HCT116 (cell line): Measurements from ENCODE around the gene FAM229B. TPM values are rescaled to one million over a fixed set of nuclear protein-coding genes. Genes with fewer than 3 reads are reported as not detected.

Source experiments
- ATAC-seq: fragments of 200-7000 bp; cut with Tn5 transposase; 2 replicates; pipeline ENCODE4 v1.9.1; 2020; ENCODE audit warnings: mild to moderate bottlenecking, moderate library complexity
- BruUV-seq: library from RNA; stranded (reverse); fragments of 400-500 nt; replicated peaks from 2 replicates; lab custom pipeline; 2021; lab: Mats Ljungman, UMichigan
- CTCF ChIA-PET: fragments of 300-600 bp; sonication (Branson Sonifier 250); formaldehyde crosslinking; loops from one replicate; lab custom pipeline; 2021; ENCODE audit warnings: antibody characterized with exemption; lab: Charles Lee
- POLR2A ChIA-PET: fragments of 300-600, 350-600 bp; sonication (Branson Sonifier 250); formaldehyde crosslinking; loops from one replicate; lab custom pipeline; 2021; ENCODE audit warnings: antibody characterized with exemption; lab: Charles Lee
- RAD21 ChIA-PET, 2 experiments: fragments of 300-600 bp; sonication (Branson Sonifier 250); formaldehyde crosslinking; loops; one replicate each; lab custom pipeline; 2023; ENCODE audit warnings: low total read pairs in 2 of 2; ENCODE audit not compliant: uncharacterized antibody in 2 of 2, unreplicated experiment in 2 of 2, low non-redundant PET in 1 of 2; lab: Charles Lee
- DNase-seq: peaks from one replicate; pipeline ENCODE4 v3.0.0-alpha.2; 2010; ENCODE audit warnings: low read depth, low spot score
- H2AFZ ChIP-seq: fragments of 200-600 bp; shearing (Covaris generic), sonication (generic); 2 replicates; pipeline ENCODE4 v1.6.1; 2017; ENCODE audit warnings: low read depth, mixed run types, mixed read lengths, antibody characterized with exemption, low read length; ENCODE audit not compliant: poor library complexity, severe bottlenecking
- H3K27ac ChIP-seq: 2 replicates; pipeline ENCODE4 v1.5.1; 2012; ENCODE audit warnings: low read depth, low read length
- H3K27me3 ChIP-seq: fragments of 200-600 bp; sonication (generic); 2 replicates; pipeline ENCODE4 v1.6.1; 2016; ENCODE audit warnings: mixed run types, low read length, mixed read lengths; ENCODE audit not compliant: insufficient read depth
- H3K36me3 ChIP-seq, 2 experiments: fragments of 200-500 bp in 1 of 2; fragments of 200-600 bp in 1 of 2; sonication (Bioruptor generic) in 1 of 2; sonication (generic) in 1 of 2; 2 replicates each; pipeline versions ENCODE4 v1.5.1 to v1.6.1; 2014 to 2016; ENCODE audit warnings: low read length in 2 of 2, inconsistent platforms in 1 of 2, mixed read lengths in 1 of 2, mixed run types in 1 of 2; ENCODE audit not compliant: insufficient read depth in 2 of 2, control insufficient read depth in 1 of 2
- H3K4me1 ChIP-seq, 2 experiments: fragments of 200-600 bp in 1 of 2; sonication (generic) in 1 of 2; 2 replicates each; pipeline versions ENCODE4 v1.5.1 to v1.6.1; 2012 to 2017; ENCODE audit warnings: low read length in 2 of 2, inconsistent platforms in 1 of 2, mild to moderate bottlenecking in 1 of 2, mixed read lengths in 1 of 2, mixed run types in 1 of 2, moderate library complexity in 1 of 2; ENCODE audit not compliant: insufficient read depth in 2 of 2, control insufficient read depth in 1 of 2
- H3K4me2 ChIP-seq: fragments of 200-600 bp; sonication (generic); 2 replicates; pipeline ENCODE4 v1.6.1; 2017; ENCODE audit warnings: mixed run types, low read length, mixed read lengths
- H3K4me3 ChIP-seq, 2 experiments: fragments of 200-600 bp in 1 of 2; sonication (generic) in 1 of 2; replicated peaks in 1 of 2; 2 replicates each; pipeline ENCODE4 v1.5.1; 2011 to 2016; ENCODE audit warnings: low read length in 2 of 2, control low read depth in 1 of 2, low read depth in 1 of 2, mild to moderate bottlenecking in 1 of 2, mixed read lengths in 1 of 2, mixed run types in 1 of 2
- H3K79me2 ChIP-seq: fragments of 200-600 bp; sonication (generic); 2 replicates; pipeline ENCODE4 v1.6.1; 2017; ENCODE audit warnings: mild to moderate bottlenecking, mixed run types, low read length, moderate library complexity, mixed read lengths; ENCODE audit not compliant: insufficient read depth
- H3K9ac ChIP-seq: fragments of 200-600 bp; sonication (generic); 2 replicates; pipeline ENCODE4 v1.6.1; 2016; ENCODE audit warnings: low read length, mixed read lengths
- H3K9me2 ChIP-seq: fragments of 200-600 bp; sonication (generic), shearing (Covaris generic); 2 replicates; pipeline ENCODE4 v1.6.1; 2017; ENCODE audit warnings: mixed run types, mild to moderate bottlenecking, moderate library complexity; ENCODE audit not compliant: insufficient read depth
- H3K9me3 ChIP-seq, 2 experiments: fragments of 200-500 bp in 1 of 2; fragments of 200-600 bp in 1 of 2; sonication (Bioruptor generic) in 1 of 2; sonication (generic) in 1 of 2; 2 replicates each; pipeline ENCODE4 v1.6.1; 2014 to 2017; ENCODE audit warnings: low read length in 2 of 2, mixed read lengths in 2 of 2, inconsistent platforms in 1 of 2, low read depth in 1 of 2, mild to moderate bottlenecking in 1 of 2, mixed run types in 1 of 2, moderate library complexity in 1 of 2; ENCODE audit not compliant: control insufficient read depth in 1 of 2, insufficient read depth in 1 of 2
- H4K20me1 ChIP-seq: fragments of 200-600 bp; sonication (generic), shearing (Covaris generic); 2 replicates; pipeline ENCODE4 v1.6.1; 2017; ENCODE audit warnings: mixed run types, mild to moderate bottlenecking, moderate library complexity; ENCODE audit not compliant: insufficient read depth
- ELF1 ChIP-seq: IDR thresholded peaks from 2 replicates; pipeline ENCODE4 v1.6.1; 2012; ENCODE audit warnings: low read depth, borderline replicate concordance
- JUND ChIP-seq: IDR thresholded peaks from 2 replicates; pipeline ENCODE4 v1.6.1; 2012
- POLR2AphosphoS5 ChIP-seq: IDR thresholded peaks from 2 replicates; pipeline ENCODE4 v1.6.1; 2011; ENCODE audit warnings: mild to moderate bottlenecking, low read depth, low read length, moderate library complexity
- REST ChIP-seq: IDR thresholded peaks from 2 replicates; pipeline ENCODE4 v1.6.1; 2012; ENCODE audit warnings: low read depth
- SIN3A ChIP-seq: IDR thresholded peaks from 2 replicates; pipeline ENCODE4 v1.6.1; 2012; ENCODE audit warnings: low read depth
- SP1 ChIP-seq: IDR thresholded peaks from 2 replicates; pipeline ENCODE4 v1.6.1; 2012; ENCODE audit warnings: low read depth
- ZNF274 ChIP-seq: fragments of 200-500 bp; sonication (Bioruptor generic); IDR thresholded peaks from 2 replicates; pipeline ENCODE4 v1.6.1; 2014; ENCODE audit warnings: mild to moderate bottlenecking, low read depth, low read length, inconsistent platforms
- intact Hi-C: fragments of 100-400 bp; cut with micrococcal nuclease; formaldehyde crosslinking; loops from 2 replicates; pipeline ENCODE4 v1.10.0; 2022
- total RNA-seq: library from RNA; stranded (reverse); gene quantifications from one replicate; pipeline ENCODE4 v1.2.1, GENCODE V29; 2021; ENCODE audit not compliant: unreplicated experiment

Gene FAM229B
- total RNA-seq, 1 experiment from 2014 or later = 11.4 TPM

- POLR2A ChIA-PET = no interaction called here
- H3K27me3 ChIP-seq = no peaks in the 10 kb centered on the region
- intact Hi-C loops = no loop called here
These were observed 48.0 kb upstream of the FAM229B start for GRCh38 chr6:112039431-112039770.

More at GRCh38 chr6:112039431-112039770, 48.0 kb upstream of the FAM229B start:
- DNase-seq (no peak), ATAC-seq (no peak)
- Histone ChIP-seq H2AFZ (peak overlapping the region; percentile 66), H3K4me1 (peaks cover 0 to 13% of the 10 kb centered on the region in 2 experiments; a peak in 2 of 4 replicates), H3K27ac (no peak overlapping the region), H4K20me1 (no peaks in the 10 kb centered on the region), H3K9me2 (no peaks in the 10 kb centered on the region), H3K9me3 (no peaks in the 10 kb centered on the region), H3K9ac (no peak overlapping the region), H3K4me2 (no peak overlapping the region), H3K79me2 (no peaks in the 10 kb centered on the region), H3K36me3 (no peaks in the 10 kb centered on the region), H3K4me3 (no peak overlapping the region)
- BruUV-seq = no TSS peak
- TF ChIP-seq ZNF274 = no peak
- no peak for TF ChIP-seq SIN3A
- TF ChIP-seq REST = no peak
- TF ChIP-seq JUND = no peak
- TF ChIP-seq ELF1 = no peak
- TF ChIP-seq SP1 = no peak
- TF ChIP-seq POLR2AphosphoS5 = no peak
- ChIA-PET RAD21 (no interaction called here), CTCF (interaction anchor here (1.0 kb wide), 1 partner anchor 329 kb away, joined by 3 read pairs; no protein-coding TSS in a partner anchor)
